ENCODE data around the gene TMEM63A.
A peak's percentile ranks its signal among the peaks of the same experiment; 100 is the strongest.

The TMEM63A gene

DNA sequence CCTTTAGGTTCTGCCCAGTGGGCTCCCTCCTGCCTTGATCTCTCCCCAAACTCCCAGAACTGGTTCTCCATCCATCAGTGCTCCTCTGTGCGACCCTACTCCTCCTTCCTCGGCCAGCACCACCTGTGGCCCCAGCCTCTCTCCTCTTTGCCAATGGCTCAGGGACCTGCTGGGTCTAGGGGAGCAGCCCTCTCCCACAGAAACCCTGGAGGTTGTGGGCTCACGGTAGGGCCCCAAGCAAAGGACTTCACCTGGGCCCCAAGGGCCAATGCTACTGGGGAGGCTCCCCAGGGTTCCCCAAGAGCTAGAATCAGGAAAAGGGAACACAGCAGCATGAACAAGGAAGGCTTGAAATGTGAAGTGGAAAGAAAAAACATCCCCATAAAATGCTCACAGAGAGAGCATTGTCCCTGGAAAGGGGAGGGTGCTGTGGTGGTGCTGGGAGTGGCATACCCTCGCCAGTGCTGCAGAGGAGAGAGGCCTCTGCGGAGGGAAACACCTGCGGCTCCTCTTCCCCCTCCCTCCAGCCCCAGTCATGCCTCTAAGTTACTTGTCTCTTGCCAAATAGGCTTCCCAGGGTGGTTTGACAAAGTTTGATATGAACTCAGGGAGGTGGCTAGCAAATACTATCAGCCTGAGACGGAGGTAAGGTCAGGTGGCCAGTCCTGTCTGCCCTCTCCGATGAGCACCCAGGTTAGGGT, 2.5 kb downstream of the TMEM63A start:
- Mint-ChIP-seq H3K4me3 (peak overlapping the region; percentile 39), H3K36me3 (ENCODE audit: low read depth) (no peaks in the 10 kb centered on the region), H3K27me3 (ENCODE audit: low read depth, poor library complexity) (peaks cover 21% of the 10 kb centered on the region), H3K27ac (no peak overlapping the region), H3K4me1 (peaks cover 56% of the 10 kb centered on the region), H3K9me3 (no peaks in the 10 kb centered on the region)
- no peak for DNase-seq
- TF ChIP-seq, protein P1, sequence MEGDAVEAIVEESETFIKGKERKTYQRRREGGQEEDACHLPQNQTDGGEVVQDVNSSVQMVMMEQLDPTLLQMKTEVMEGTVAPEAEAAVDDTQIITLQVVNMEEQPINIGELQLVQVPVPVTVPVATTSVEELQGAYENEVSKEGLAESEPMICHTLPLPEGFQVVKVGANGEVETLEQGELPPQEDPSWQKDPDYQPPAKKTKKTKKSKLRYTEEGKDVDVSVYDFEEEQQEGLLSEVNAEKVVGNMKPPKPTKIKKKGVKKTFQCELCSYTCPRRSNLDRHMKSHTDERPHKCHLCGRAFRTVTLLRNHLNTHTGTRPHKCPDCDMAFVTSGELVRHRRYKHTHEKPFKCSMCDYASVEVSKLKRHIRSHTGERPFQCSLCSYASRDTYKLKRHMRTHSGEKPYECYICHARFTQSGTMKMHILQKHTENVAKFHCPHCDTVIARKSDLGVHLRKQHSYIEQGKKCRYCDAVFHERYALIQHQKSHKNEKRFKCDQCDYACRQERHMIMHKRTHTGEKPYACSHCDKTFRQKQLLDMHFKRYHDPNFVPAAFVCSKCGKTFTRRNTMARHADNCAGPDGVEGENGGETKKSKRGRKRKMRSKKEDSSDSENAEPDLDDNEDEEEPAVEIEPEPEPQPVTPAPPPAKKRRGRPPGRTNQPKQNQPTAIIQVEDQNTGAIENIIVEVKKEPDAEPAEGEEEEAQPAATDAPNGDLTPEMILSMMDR (IDR thresholded peaks at IDR 0.05), result no peak

DNA sequence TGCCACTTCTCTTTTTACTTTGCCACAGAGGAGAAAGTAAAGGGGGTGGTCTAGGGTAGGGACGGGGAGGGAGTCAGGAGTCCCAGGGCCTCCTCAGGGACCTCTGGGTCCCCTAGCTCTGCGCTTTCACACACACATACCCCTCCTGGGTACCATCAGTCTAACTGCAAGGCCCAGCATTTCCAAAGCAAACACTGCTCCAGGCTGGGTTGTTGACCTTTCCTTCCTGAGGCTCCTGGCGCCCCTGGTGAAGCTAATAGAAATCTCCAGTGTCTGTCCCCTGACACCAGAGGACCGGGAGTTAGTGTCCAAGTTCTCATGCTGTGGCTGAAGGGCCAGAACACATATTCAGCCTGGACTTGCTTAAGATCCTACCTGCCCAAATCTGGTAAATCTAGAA, 3.9 kb downstream of the TMEM63A start:
- Mint-ChIP-seq H3K27ac (no peak overlapping the region), H3K9me3 (no peaks in the 10 kb centered on the region), H3K27me3 (ENCODE audit: low read depth, poor library complexity) (peaks cover 13% of the 10 kb centered on the region), H3K36me3 (ENCODE audit: low read depth) (peaks cover 7% of the 10 kb centered on the region), H3K4me3 (no peak overlapping the region), H3K4me1 (peaks cover 52% of the 10 kb centered on the region)
- TF ChIP-seq, protein P1 (IDR thresholded peaks at IDR 0.05), result no peak
- no peak for DNase-seq

DNA sequence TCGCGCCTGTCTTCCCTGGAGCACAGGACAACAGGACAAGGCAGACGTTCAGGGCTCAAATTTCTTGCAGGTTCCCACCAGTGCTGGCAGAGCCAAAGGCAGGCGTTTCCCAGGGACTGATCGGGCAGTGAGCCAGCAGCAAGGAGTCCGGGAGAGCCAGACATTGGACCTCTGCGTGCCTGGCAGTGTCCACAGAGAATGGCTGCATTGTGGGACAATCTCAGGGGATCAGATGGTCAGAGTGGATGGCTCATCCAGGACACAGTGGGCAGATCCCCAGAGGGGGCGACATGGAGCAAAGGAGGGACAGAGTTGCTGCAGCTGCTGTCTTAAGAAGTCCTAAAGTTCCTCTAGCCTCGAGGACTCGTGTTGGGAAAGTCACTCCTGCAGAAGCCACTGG, 4.6 kb downstream of the TMEM63A start:
- peak; percentile 74 for DNase-seq
- H3K27ac Mint-ChIP-seq, result no peak overlapping the region
- TF ChIP-seq, protein P1 (IDR thresholded peaks at IDR 0.05), result peak; percentile 54
- H3K36me3 Mint-ChIP-seq (ENCODE audit: low read depth), result peaks cover 7% of the 10 kb centered on the region
- no peaks in the 10 kb centered on the region for H3K9me3 Mint-ChIP-seq
- peaks cover 11% of the 10 kb centered on the region for H3K27me3 Mint-ChIP-seq (ENCODE audit: low read depth, poor library complexity)
- peak overlapping the region; percentile 24 for H3K4me3 Mint-ChIP-seq
- H3K4me1 Mint-ChIP-seq, result peaks cover 55% of the 10 kb centered on the region

DNA sequence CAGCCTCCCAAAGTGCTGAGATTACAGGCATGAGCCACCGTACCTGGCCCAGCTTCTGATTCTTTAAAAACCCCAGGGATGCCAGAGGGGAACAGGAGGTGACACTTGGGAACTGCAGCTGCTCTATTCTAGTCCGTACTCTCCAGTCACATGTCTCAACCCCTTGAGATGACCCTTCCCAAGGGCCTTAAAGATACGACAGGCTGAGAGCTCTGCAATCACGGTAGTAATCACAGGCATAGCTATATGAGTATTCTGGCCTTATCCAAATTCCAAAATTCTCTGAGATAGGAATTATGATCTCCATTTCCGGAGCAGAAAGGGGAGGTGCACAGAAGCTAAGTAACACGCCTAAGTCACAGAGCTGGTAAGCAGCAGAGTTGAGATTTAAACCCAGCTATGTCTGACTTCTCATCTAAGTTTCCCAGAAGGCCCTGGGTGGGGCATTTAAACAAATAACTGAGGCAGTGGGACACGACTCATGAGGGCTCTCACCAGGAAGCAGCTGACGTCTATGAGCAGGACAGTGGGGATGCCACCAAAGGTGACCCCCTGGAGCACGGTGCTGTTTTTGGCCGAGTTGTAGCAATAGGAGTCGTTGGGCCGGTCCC, 5.2 kb downstream of the TMEM63A start:
- H3K27ac Mint-ChIP-seq, result no peak overlapping the region
- H3K4me1 Mint-ChIP-seq, result peaks cover 57% of the 10 kb centered on the region
- TF ChIP-seq, protein P1 (IDR thresholded peaks at IDR 0.05), result no peak
- peaks cover 11% of the 10 kb centered on the region for H3K27me3 Mint-ChIP-seq (ENCODE audit: low read depth, poor library complexity)
- no peak overlapping the region for H3K4me3 Mint-ChIP-seq
- H3K9me3 Mint-ChIP-seq, result no peaks in the 10 kb centered on the region
- no peak for DNase-seq
- peaks cover 7% of the 10 kb centered on the region for H3K36me3 Mint-ChIP-seq (ENCODE audit: low read depth)

DNA sequence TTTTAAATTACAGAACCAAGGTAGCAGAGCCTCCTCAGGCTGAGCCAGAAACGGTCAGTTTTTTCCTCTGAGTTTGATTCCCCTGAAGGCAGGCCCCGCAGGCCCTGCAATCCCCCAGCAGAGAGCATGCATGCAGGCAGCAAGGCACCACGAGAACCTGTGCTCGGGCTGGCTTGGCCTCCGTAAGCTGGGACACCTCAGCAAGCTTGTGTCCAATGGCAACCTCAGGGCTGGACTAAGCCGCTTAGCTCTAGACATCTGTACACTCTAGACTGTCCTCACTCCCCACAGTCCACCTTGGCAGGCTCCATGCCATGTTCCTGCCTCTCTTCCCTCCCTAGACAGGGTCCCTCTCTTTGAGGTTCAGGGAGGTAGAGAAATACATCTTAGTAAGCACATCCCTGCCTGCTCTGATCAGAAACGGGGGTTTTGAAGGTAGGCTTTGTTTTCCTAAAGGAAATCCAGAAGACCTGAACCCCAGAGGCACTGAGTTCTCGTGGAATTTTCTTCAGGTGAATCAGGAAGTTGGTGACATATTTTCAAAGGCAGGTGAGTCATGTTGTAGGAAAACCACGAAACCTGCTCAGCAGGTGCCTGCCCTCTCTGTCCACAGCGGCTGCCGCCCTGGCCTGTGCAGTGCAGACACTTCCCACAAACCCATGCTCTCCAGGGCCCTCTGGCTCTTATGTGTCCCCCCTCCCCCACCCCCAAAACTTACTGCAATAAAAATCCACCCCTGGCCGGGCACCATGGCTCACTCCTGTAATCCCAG, 7.0 kb downstream of the TMEM63A start:
- peaks cover 10% of the 10 kb centered on the region for H3K27me3 Mint-ChIP-seq (ENCODE audit: low read depth, poor library complexity)
- H3K4me1 Mint-ChIP-seq, result peaks cover 58% of the 10 kb centered on the region
- no peak overlapping the region for H3K4me3 Mint-ChIP-seq
- H3K36me3 Mint-ChIP-seq (ENCODE audit: low read depth), result peaks cover 16% of the 10 kb centered on the region
- no peak overlapping the region for H3K27ac Mint-ChIP-seq
- TF ChIP-seq, protein P1 (IDR thresholded peaks at IDR 0.05), result no peak
- DNase-seq, result no peak
- H3K9me3 Mint-ChIP-seq, result no peaks in the 10 kb centered on the region
